H1 (cell line): ENCODE results near the gene PLBD1.

Experiments
- CEBPB ChIP-seq: IDR thresholded peaks from 2 replicates; pipeline ENCODE4 v1.6.1; 2012; ENCODE audit warnings: low read depth, low read length
- CTCF ChIP-seq, 3 experiments: IDR thresholded peaks; 1 replicate in 2 of 3; 2 replicates in 1 of 3; pipeline versions ENCODE4 v1.5.1 to v1.6.1; 2011; ENCODE audit warnings: low read length in 3 of 3, mild to moderate bottlenecking in 3 of 3, inconsistent platforms in 2 of 3, low read depth in 1 of 3, moderate library complexity in 1 of 3; ENCODE audit not compliant: insufficient read depth in 1 of 3; ENCODE audit errors: control extremely low read depth in 1 of 3
- EZH2 ChIP-seq: fragments of 200-600 bp; sonication (generic); IDR thresholded peaks from 2 replicates; pipeline ENCODE4 v1.7.1; 2012; ENCODE audit warnings: low read depth, mild to moderate bottlenecking, moderate library complexity, low read length, inconsistent platforms; ENCODE audit not compliant: severe bottlenecking
- POLR2A ChIP-seq, 2 experiments: IDR thresholded peaks; 1 replicate in 1 of 2; 2 replicates in 1 of 2; pipeline ENCODE4 v1.6.1; 2011; ENCODE audit warnings: low read depth in 2 of 2, low read length in 2 of 2, mild to moderate bottlenecking in 2 of 2; ENCODE audit errors: control extremely low read depth in 1 of 2
- SIN3A ChIP-seq, 2 experiments: IDR thresholded peaks in 1 of 2; conservative IDR thresholded peaks in 1 of 2; 2 replicates each; pipeline ENCODE4 v1.6.1; 2011 to 2012; ENCODE audit warnings: low read length in 2 of 2, improper control_type of control experiment in 1 of 2, low read depth in 1 of 2, mild to moderate bottlenecking in 1 of 2
- SP1 ChIP-seq: IDR thresholded peaks from 2 replicates; pipeline ENCODE4 v1.6.1; 2011; ENCODE audit warnings: low read depth, low read length
- TAF1 ChIP-seq: IDR thresholded peaks from 2 replicates; pipeline ENCODE4 v1.6.1; 2011; ENCODE audit warnings: mild to moderate bottlenecking, low read depth, low read length
- TBP ChIP-seq: IDR thresholded peaks from 2 replicates; pipeline ENCODE4 v1.6.1; 2011; ENCODE audit warnings: low read depth, low read length, improper control_type of control experiment
- YY1 ChIP-seq: IDR thresholded peaks from 2 replicates; pipeline ENCODE4 v1.6.1; 2011; ENCODE audit warnings: low read depth, mild to moderate bottlenecking, low read length

GRCh38 chr12:14560904-14561574 is 6.6 kb downstream of the PLBD1 start:
- TF ChIP-seq TAF1 (no peak), SIN3A (conservative IDR thresholded peaks at IDR 0.05 in 1 of 2, IDR thresholded peaks at IDR 0.05 in 1 of 2; ENCODE audit: low read depth in 1 of 2, low read length in 2 of 2) (no peak), CTCF (IDR thresholded peaks at IDR 0.05; ENCODE audit: control extremely low read depth in 1 of 3, insufficient read depth in 1 of 3, low read depth in 1 of 3, low read length in 3 of 3) (no peak), CEBPB (no peak), TBP (no peak), SP1 (no peak), EZH2 (no peak), POLR2A (IDR thresholded peaks at IDR 0.05; ENCODE audit: control extremely low read depth in 1 of 2, low read depth in 2 of 2, low read length in 2 of 2) (no peak), YY1 (no peak)
